HCT116 (cell line): ENCODE data around the gene SUGP2. TPM values are rescaled to one million over a fixed set of nuclear protein-coding genes. Genes with fewer than 3 reads are reported as not detected.

Experiments used
- ATAC-seq: fragments of 200-7000 bp; cut with Tn5 transposase; 2 replicates; pipeline ENCODE4 v1.9.1; 2020; ENCODE audit warnings: mild to moderate bottlenecking, moderate library complexity
- BruUV-seq: library from RNA; stranded (reverse); fragments of 400-500 nt; replicated peaks from 2 replicates; lab custom pipeline; 2021; lab: Mats Ljungman, UMichigan
- CTCF ChIA-PET: fragments of 300-600 bp; sonication (Branson Sonifier 250); formaldehyde crosslinking; loops from one replicate; lab custom pipeline; 2021; ENCODE audit warnings: antibody characterized with exemption; lab: Charles Lee
- POLR2A ChIA-PET: fragments of 300-600, 350-600 bp; sonication (Branson Sonifier 250); formaldehyde crosslinking; loops from one replicate; lab custom pipeline; 2021; ENCODE audit warnings: antibody characterized with exemption; lab: Charles Lee
- RAD21 ChIA-PET, 2 experiments: fragments of 300-600 bp; sonication (Branson Sonifier 250); formaldehyde crosslinking; loops; one replicate each; lab custom pipeline; 2023; ENCODE audit warnings: low total read pairs in 2 of 2; ENCODE audit not compliant: uncharacterized antibody in 2 of 2, unreplicated experiment in 2 of 2, low non-redundant PET in 1 of 2; lab: Charles Lee
- DNase-seq: peaks from one replicate; pipeline ENCODE4 v3.0.0-alpha.2; 2010; ENCODE audit warnings: low read depth, low spot score
- H2AFZ ChIP-seq: fragments of 200-600 bp; shearing (Covaris generic), sonication (generic); 2 replicates; pipeline ENCODE4 v1.6.1; 2017; ENCODE audit warnings: low read depth, mixed run types, mixed read lengths, antibody characterized with exemption, low read length; ENCODE audit not compliant: poor library complexity, severe bottlenecking
- H3K27ac ChIP-seq: 2 replicates; pipeline ENCODE4 v1.5.1; 2012; ENCODE audit warnings: low read depth, low read length
- H3K27me3 ChIP-seq: fragments of 200-600 bp; sonication (generic); 2 replicates; pipeline ENCODE4 v1.6.1; 2016; ENCODE audit warnings: mixed run types, low read length, mixed read lengths; ENCODE audit not compliant: insufficient read depth
- H3K36me3 ChIP-seq, 2 experiments: fragments of 200-500 bp in 1 of 2; fragments of 200-600 bp in 1 of 2; sonication (Bioruptor generic) in 1 of 2; sonication (generic) in 1 of 2; 2 replicates each; pipeline versions ENCODE4 v1.5.1 to v1.6.1; 2014 to 2016; ENCODE audit warnings: low read length in 2 of 2, inconsistent platforms in 1 of 2, mixed read lengths in 1 of 2, mixed run types in 1 of 2; ENCODE audit not compliant: insufficient read depth in 2 of 2, control insufficient read depth in 1 of 2
- H3K4me1 ChIP-seq, 2 experiments: fragments of 200-600 bp in 1 of 2; sonication (generic) in 1 of 2; 2 replicates each; pipeline versions ENCODE4 v1.5.1 to v1.6.1; 2012 to 2017; ENCODE audit warnings: low read length in 2 of 2, inconsistent platforms in 1 of 2, mild to moderate bottlenecking in 1 of 2, mixed read lengths in 1 of 2, mixed run types in 1 of 2, moderate library complexity in 1 of 2; ENCODE audit not compliant: insufficient read depth in 2 of 2, control insufficient read depth in 1 of 2
- H3K4me2 ChIP-seq: fragments of 200-600 bp; sonication (generic); 2 replicates; pipeline ENCODE4 v1.6.1; 2017; ENCODE audit warnings: mixed run types, low read length, mixed read lengths
- H3K4me3 ChIP-seq, 2 experiments: fragments of 200-600 bp in 1 of 2; sonication (generic) in 1 of 2; replicated peaks in 1 of 2; 2 replicates each; pipeline ENCODE4 v1.5.1; 2011 to 2016; ENCODE audit warnings: low read length in 2 of 2, control low read depth in 1 of 2, low read depth in 1 of 2, mild to moderate bottlenecking in 1 of 2, mixed read lengths in 1 of 2, mixed run types in 1 of 2
- H3K79me2 ChIP-seq: fragments of 200-600 bp; sonication (generic); 2 replicates; pipeline ENCODE4 v1.6.1; 2017; ENCODE audit warnings: mild to moderate bottlenecking, mixed run types, low read length, moderate library complexity, mixed read lengths; ENCODE audit not compliant: insufficient read depth
- H3K9ac ChIP-seq: fragments of 200-600 bp; sonication (generic); 2 replicates; pipeline ENCODE4 v1.6.1; 2016; ENCODE audit warnings: low read length, mixed read lengths
- H3K9me2 ChIP-seq: fragments of 200-600 bp; sonication (generic), shearing (Covaris generic); 2 replicates; pipeline ENCODE4 v1.6.1; 2017; ENCODE audit warnings: mixed run types, mild to moderate bottlenecking, moderate library complexity; ENCODE audit not compliant: insufficient read depth
- H3K9me3 ChIP-seq, 2 experiments: fragments of 200-500 bp in 1 of 2; fragments of 200-600 bp in 1 of 2; sonication (Bioruptor generic) in 1 of 2; sonication (generic) in 1 of 2; 2 replicates each; pipeline ENCODE4 v1.6.1; 2014 to 2017; ENCODE audit warnings: low read length in 2 of 2, mixed read lengths in 2 of 2, inconsistent platforms in 1 of 2, low read depth in 1 of 2, mild to moderate bottlenecking in 1 of 2, mixed run types in 1 of 2, moderate library complexity in 1 of 2; ENCODE audit not compliant: control insufficient read depth in 1 of 2, insufficient read depth in 1 of 2
- H4K20me1 ChIP-seq: fragments of 200-600 bp; sonication (generic), shearing (Covaris generic); 2 replicates; pipeline ENCODE4 v1.6.1; 2017; ENCODE audit warnings: mixed run types, mild to moderate bottlenecking, moderate library complexity; ENCODE audit not compliant: insufficient read depth
- ATF3 ChIP-seq: IDR thresholded peaks from 2 replicates; pipeline ENCODE4 v1.6.1; 2012
- CBX3 ChIP-seq: IDR thresholded peaks from 2 replicates; pipeline ENCODE4 v1.6.1; 2012; ENCODE audit warnings: low read depth
- CEBPB ChIP-seq: IDR thresholded peaks from 2 replicates; pipeline ENCODE4 v1.6.1; 2012; ENCODE audit warnings: low read depth
- ELF1 ChIP-seq: IDR thresholded peaks from 2 replicates; pipeline ENCODE4 v1.6.1; 2012; ENCODE audit warnings: low read depth, borderline replicate concordance
- EZH2 ChIP-seq: fragments of 200-600 bp; sonication (generic); IDR thresholded peaks from 2 replicates; pipeline ENCODE4 v1.6.1; 2017; ENCODE audit warnings: antibody characterized with exemption, mixed run types
- EZH2phosphoT487 ChIP-seq: fragments of 200-600 bp; IDR thresholded peaks from 2 replicates; pipeline ENCODE4 v1.6.1; 2018; ENCODE audit warnings: antibody characterized with exemption, borderline replicate concordance
- FOSL1 ChIP-seq: IDR thresholded peaks from 2 replicates; pipeline ENCODE4 v1.6.1; 2012; ENCODE audit warnings: low read depth
- POLR2A ChIP-seq: IDR thresholded peaks from 2 replicates; pipeline ENCODE4 v1.7.0; 2011; ENCODE audit warnings: borderline replicate concordance; ENCODE audit not compliant: insufficient read depth, insufficient read length; ENCODE audit errors: extremely low read depth
- POLR2AphosphoS5 ChIP-seq: IDR thresholded peaks from 2 replicates; pipeline ENCODE4 v1.6.1; 2011; ENCODE audit warnings: mild to moderate bottlenecking, low read depth, low read length, moderate library complexity
- RAD21 ChIP-seq: IDR thresholded peaks from 2 replicates; pipeline ENCODE4 v1.6.1; 2012; ENCODE audit warnings: low read depth, mild to moderate bottlenecking
- REST ChIP-seq: IDR thresholded peaks from 2 replicates; pipeline ENCODE4 v1.6.1; 2012; ENCODE audit warnings: low read depth
- SP1 ChIP-seq: IDR thresholded peaks from 2 replicates; pipeline ENCODE4 v1.6.1; 2012; ENCODE audit warnings: low read depth
- TCF7L2 ChIP-seq: IDR thresholded peaks from 2 replicates; pipeline ENCODE4 v1.7.0; 2011; ENCODE audit warnings: borderline replicate concordance, inconsistent platforms; ENCODE audit not compliant: insufficient read depth, insufficient read length; ENCODE audit errors: extremely low read depth
- YY1 ChIP-seq: IDR thresholded peaks from 2 replicates; pipeline ENCODE4 v1.6.1; 2011; ENCODE audit warnings: low read length, low read depth, moderate library complexity, mild to moderate bottlenecking; ENCODE audit not compliant: insufficient replicate concordance; ENCODE audit errors: extremely low read depth
- ZFX ChIP-seq: fragments of 450-650 bp; IDR thresholded peaks from 2 replicates; pipeline ENCODE4 v1.6.1; 2017
- ZNF274 ChIP-seq: fragments of 200-500 bp; sonication (Bioruptor generic); IDR thresholded peaks from 2 replicates; pipeline ENCODE4 v1.6.1; 2014; ENCODE audit warnings: mild to moderate bottlenecking, low read depth, low read length, inconsistent platforms
- intact Hi-C: fragments of 100-400 bp; cut with micrococcal nuclease; formaldehyde crosslinking; loops from 2 replicates; pipeline ENCODE4 v1.10.0; 2022
- total RNA-seq: library from RNA; stranded (reverse); gene quantifications from one replicate; pipeline ENCODE4 v1.2.1, GENCODE V29; 2021; ENCODE audit not compliant: unreplicated experiment
- TF ChIP-seq, protein P1 (sequence below), 3 experiments: fragments of 200-600 bp in 1 of 3; sonication (generic) in 1 of 3; IDR thresholded peaks in 2 of 3; conservative IDR thresholded peaks in 1 of 3; 2 replicates each; pipeline ENCODE4 v1.5.1; 2012 to 2017; ENCODE audit warnings: low read depth in 2 of 3, low read length in 2 of 3, antibody characterized with exemption in 1 of 3, borderline replicate concordance in 1 of 3, control low read depth in 1 of 3, mild to moderate bottlenecking in 1 of 3, mixed read lengths in 1 of 3, mixed run types in 1 of 3, moderate library complexity in 1 of 3; ENCODE audit not compliant: insufficient read depth in 1 of 3

The SUGP2 gene
- total RNA-seq, 1 experiment from 2014 or later: 82.4 TPM

DNA sequence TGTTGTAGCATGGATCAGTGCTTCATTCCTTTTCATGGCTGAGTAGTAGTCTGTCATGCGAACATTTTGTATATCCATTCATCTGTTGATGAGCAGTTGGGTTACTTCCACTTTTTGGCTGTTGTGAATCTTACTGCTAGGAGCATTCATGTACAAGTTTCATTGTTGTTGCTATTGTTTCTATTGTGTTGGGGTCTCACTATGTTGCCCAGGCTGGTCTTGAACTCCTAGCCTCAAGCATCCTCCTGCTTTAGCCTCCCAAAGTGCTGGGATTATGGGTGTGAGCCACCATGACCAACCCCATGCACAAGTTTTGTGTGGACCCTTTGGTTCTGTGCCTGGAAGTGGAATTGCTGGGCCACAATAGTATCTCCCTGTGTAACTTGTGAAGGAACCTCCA lies 46.3 kb upstream of the SUGP2 start:
- Histone ChIP-seq H3K4me1 (no peaks in the 10 kb centered on the region), H3K27ac (no peak overlapping the region), H3K36me3 (no peaks in the 10 kb centered on the region), H3K9me3 (no peaks in the 10 kb centered on the region), H2AFZ (no peak overlapping the region), H3K4me2 (no peak overlapping the region), H3K4me3 (no peak overlapping the region), H3K9me2 (no peaks in the 10 kb centered on the region), H3K79me2 (no peaks in the 10 kb centered on the region), H4K20me1 (no peaks in the 10 kb centered on the region), H3K9ac (no peak overlapping the region), H3K27me3 (no peaks in the 10 kb centered on the region)
- ChIA-PET POLR2A (no interaction called here), CTCF (no interaction called here), RAD21 (no interaction called here)
- ATAC-seq: no peak
- DNase-seq: no peak
- intact Hi-C loops: no loop called here
- no TSS peak for BruUV-seq
- no peak for TF ChIP-seq ZNF274
- TF ChIP-seq YY1: no peak

GRCh38 chr19:19078801-19079200 lies 45.5 kb upstream of the SUGP2 start:
- H3K4me1 ChIP-seq: no peaks in the 10 kb centered on the region
- no peaks in the 10 kb centered on the region for H3K36me3 ChIP-seq
- H3K9me2 ChIP-seq: no peaks in the 10 kb centered on the region
- H3K9me3 ChIP-seq: no peaks in the 10 kb centered on the region
- H2AFZ ChIP-seq: no peak overlapping the region
- BruUV-seq: no TSS peak
- RAD21 ChIA-PET: no interaction called here
- intact Hi-C loops: no loop called here
- CTCF ChIA-PET: no interaction called here
- no peak overlapping the region for H3K9ac ChIP-seq
- POLR2A ChIA-PET: no interaction called here
- no peaks in the 10 kb centered on the region for H3K27me3 ChIP-seq
- H3K4me3 ChIP-seq: no peak overlapping the region
- H3K79me2 ChIP-seq: no peaks in the 10 kb centered on the region
- H4K20me1 ChIP-seq: no peaks in the 10 kb centered on the region
- DNase-seq (no peak), ATAC-seq (no peak)
- H3K4me2 ChIP-seq: no peak overlapping the region
- H3K27ac ChIP-seq: no peak overlapping the region
- TF ChIP-seq POLR2A (no peak), FOSL1 (no peak), CBX3 (no peak), EZH2 (no peak), RAD21 (no peak), SP1 (no peak), ZNF274 (no peak), YY1 (no peak), POLR2AphosphoS5 (no peak), ZFX (no peak), CEBPB (no peak), EZH2phosphoT487 (no peak), REST (no peak), ATF3 (no peak), ELF1 (no peak), TCF7L2 (no peak)
- TF ChIP-seq, protein P1, sequence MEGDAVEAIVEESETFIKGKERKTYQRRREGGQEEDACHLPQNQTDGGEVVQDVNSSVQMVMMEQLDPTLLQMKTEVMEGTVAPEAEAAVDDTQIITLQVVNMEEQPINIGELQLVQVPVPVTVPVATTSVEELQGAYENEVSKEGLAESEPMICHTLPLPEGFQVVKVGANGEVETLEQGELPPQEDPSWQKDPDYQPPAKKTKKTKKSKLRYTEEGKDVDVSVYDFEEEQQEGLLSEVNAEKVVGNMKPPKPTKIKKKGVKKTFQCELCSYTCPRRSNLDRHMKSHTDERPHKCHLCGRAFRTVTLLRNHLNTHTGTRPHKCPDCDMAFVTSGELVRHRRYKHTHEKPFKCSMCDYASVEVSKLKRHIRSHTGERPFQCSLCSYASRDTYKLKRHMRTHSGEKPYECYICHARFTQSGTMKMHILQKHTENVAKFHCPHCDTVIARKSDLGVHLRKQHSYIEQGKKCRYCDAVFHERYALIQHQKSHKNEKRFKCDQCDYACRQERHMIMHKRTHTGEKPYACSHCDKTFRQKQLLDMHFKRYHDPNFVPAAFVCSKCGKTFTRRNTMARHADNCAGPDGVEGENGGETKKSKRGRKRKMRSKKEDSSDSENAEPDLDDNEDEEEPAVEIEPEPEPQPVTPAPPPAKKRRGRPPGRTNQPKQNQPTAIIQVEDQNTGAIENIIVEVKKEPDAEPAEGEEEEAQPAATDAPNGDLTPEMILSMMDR (IDR thresholded peaks at IDR 0.05 in 2 of 3, conservative IDR thresholded peaks at IDR 0.05 in 1 of 3; ENCODE audit: borderline replicate concordance in 1 of 3, insufficient read depth in 1 of 3, low read depth in 2 of 3, low read length in 2 of 3): no peak
